ENCODE measurements around the gene BUD13.

GRCh38 chr11:116773203-116774097, 663 bp upstream of the BUD13 start:
- no peak for TF ChIP-seq CTCF (IDR thresholded peaks at IDR 0.05)
- TF ChIP-seq POLR2A (IDR thresholded peaks at IDR 0.05): no peak
- TF ChIP-seq POLR2AphosphoS5 (IDR thresholded peaks at IDR 0.05): no peak
